Thoracic aorta (tissue), 2 donors: Measurements from ENCODE around the gene SH3PXD2A. TPM values are rescaled to one million over a fixed set of nuclear protein-coding genes. Genes with fewer than 3 reads are reported as not detected.

ENCODE experiments used
- ATAC-seq: fragments of 150-250 bp; one replicate; pipeline ENCODE4 v1.8.0; 2017; ENCODE audit warnings: low read depth; ENCODE audit not compliant: insufficient number of reproducible peaks, low FRiP score
- DNase-seq: peaks from one replicate; pipeline ENCODE4 v3.0.0-alpha.2; 2020; ENCODE audit warnings: low spot score
- H3K27ac ChIP-seq, 2 donors: fragments of 200-600 bp; sonication (generic); 1 replicate in 1 of 2; 2 replicates in 1 of 2; pipeline ENCODE4 v1.5.1; 2016; ENCODE audit warnings: mild to moderate bottlenecking in 2 of 2, moderate library complexity in 2 of 2
- H3K27me3 ChIP-seq: fragments of 200-600 bp; sonication (generic); replicated peaks from 2 replicates; pipeline ENCODE4 v1.6.0; 2016; ENCODE audit warnings: mild to moderate bottlenecking; ENCODE audit not compliant: insufficient read depth
- H3K36me3 ChIP-seq: fragments of 200-600 bp; sonication (generic); one replicate; pipeline ENCODE4 v1.5.1; 2016
- H3K4me1 ChIP-seq, 2 donors: fragments of 200-600 bp; sonication (generic); 1 replicate in 1 of 2; 2 replicates in 1 of 2; pipeline versions ENCODE4 v1.5.1 to v1.6.0; 2016; ENCODE audit warnings: low read depth in 2 of 2, mild to moderate bottlenecking in 1 of 2; ENCODE audit not compliant: control insufficient read depth in 1 of 2
- H3K4me3 ChIP-seq: fragments of 200-600 bp; sonication (generic); 2 replicates; pipeline ENCODE4 v1.5.1; 2016; ENCODE audit warnings: mild to moderate bottlenecking
- H3K9me3 ChIP-seq: fragments of 200-600 bp; sonication (generic); 2 replicates; pipeline ENCODE4 v1.5.1; 2016
- CTCF ChIP-seq: fragments of 200-600 bp; sonication (generic); IDR thresholded peaks from one replicate; pipeline ENCODE4 v1.5.1; 2019; ENCODE audit warnings: antibody characterized with exemption
- total RNA-seq, 2 donors: library from RNA; depleted of rRNA; stranded (reverse); fragments of >200 nt; gene quantifications; one replicate each; pipeline versions ENCODE4 v1.1.0 to v1.2.3, GENCODE V29; 2016

Gene SH3PXD2A
- total RNA-seq, 2 donors from 2014 or later: 28.3 to 51.5 TPM

DNA sequence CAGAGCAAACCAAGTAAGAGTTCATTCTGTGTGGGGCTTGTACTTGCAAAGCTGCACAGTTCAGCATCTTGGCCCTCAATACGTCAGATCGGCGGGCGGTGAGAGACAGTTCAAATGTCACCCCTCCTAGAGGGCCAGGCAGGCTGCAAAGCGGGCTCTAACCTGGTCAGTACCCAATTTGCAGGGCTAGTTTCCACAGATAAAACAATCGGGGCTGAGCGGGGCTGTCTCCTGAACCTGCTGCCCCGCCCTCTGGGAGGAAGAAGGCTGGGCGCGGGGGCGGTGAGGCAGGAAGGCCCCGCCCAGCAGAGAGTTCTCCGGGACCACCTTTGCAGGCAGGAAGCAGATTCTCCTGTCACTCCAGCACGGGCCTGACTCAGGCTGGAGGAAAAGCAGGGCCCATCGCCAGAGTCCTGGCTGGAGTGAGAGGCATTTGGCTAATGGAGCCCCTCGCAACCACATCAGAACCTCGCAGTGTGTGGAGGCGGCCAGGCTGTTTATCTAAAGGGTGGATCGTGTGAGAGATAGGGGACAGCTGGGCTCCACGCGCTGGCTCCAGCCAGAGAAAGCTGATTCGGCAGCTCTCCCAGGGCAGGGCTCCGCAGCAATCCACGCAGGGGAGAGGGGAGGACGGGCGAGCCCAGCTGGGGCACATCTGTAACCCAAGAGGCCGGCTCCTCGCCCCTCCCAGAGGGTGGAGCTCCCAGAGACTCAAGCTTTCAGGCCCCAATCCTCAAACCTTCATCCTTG is 83.1 kb downstream of the SH3PXD2A start:
- H3K36me3 ChIP-seq: no peaks in the 10 kb centered on the region
- peak overlapping the region; percentile 54 to 69 for H3K27ac ChIP-seq
- no peaks in the 10 kb centered on the region for H3K27me3 ChIP-seq
- ATAC-seq (peak; percentile 35), DNase-seq (peak; percentile 44)
- peak overlapping the region; percentile 83 for H3K4me3 ChIP-seq
- no peaks in the 10 kb centered on the region for H3K9me3 ChIP-seq
- TF ChIP-seq CTCF: no peak
- H3K4me1 ChIP-seq: peaks cover 9 to 21% of the 10 kb centered on the region in 2 donors

DNA sequence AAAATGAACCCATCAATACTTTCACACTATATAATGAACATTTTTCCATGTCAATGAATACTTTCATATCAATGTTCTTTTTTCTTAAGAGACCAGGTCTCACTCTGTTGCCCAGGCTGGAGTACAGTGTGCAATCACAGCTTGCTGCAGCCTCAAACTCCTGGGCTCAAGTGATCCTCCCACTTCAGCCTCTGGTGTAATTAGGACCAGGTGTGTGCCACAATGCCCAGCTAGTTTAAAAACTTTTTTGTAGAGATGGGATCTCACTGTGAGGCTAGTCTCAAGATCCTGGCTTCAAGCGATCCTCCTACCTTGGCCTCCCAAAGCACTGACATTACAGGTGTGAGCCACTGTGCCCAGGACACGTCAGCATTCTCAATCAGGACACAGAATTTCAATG is 85.2 kb downstream of the SH3PXD2A start:
- no peak overlapping the region for H3K4me3 ChIP-seq
- DNase-seq (no peak), ATAC-seq (no peak)
- no peak for TF ChIP-seq CTCF
- H3K36me3 ChIP-seq: no peaks in the 10 kb centered on the region
- H3K9me3 ChIP-seq: no peaks in the 10 kb centered on the region
- no peaks in the 10 kb centered on the region for H3K27me3 ChIP-seq
- no peak overlapping the region for H3K27ac ChIP-seq
- peaks cover 9 to 18% of the 10 kb centered on the region in 2 donors for H3K4me1 ChIP-seq

DNA sequence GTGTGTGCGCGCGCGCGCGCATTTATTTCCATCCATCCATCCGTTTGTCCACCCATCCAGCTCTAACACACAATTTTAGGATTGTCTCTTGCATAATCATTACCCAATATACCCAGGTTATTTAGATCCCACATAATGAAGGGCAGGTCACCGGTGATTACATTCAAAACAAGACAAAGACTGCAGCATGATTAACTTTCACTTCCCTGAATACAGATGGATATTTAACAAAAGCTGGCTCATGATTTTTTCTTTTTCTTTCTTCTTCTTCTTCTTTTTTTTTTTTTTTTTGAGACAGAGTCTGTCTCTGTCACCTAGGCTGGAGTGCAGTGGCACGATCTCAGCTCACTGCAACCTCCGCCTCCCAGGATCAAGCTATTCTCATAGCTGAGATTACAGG is 86.2 kb downstream of the SH3PXD2A start:
- Histone ChIP-seq H3K4me3 (no peak overlapping the region), H3K4me1 (peaks cover 9 to 18% of the 10 kb centered on the region in 2 donors), H3K27me3 (no peaks in the 10 kb centered on the region), H3K27ac (no peak overlapping the region), H3K36me3 (no peaks in the 10 kb centered on the region), H3K9me3 (no peaks in the 10 kb centered on the region)
- no peak for TF ChIP-seq CTCF
- ATAC-seq (no peak), DNase-seq (no peak)

DNA sequence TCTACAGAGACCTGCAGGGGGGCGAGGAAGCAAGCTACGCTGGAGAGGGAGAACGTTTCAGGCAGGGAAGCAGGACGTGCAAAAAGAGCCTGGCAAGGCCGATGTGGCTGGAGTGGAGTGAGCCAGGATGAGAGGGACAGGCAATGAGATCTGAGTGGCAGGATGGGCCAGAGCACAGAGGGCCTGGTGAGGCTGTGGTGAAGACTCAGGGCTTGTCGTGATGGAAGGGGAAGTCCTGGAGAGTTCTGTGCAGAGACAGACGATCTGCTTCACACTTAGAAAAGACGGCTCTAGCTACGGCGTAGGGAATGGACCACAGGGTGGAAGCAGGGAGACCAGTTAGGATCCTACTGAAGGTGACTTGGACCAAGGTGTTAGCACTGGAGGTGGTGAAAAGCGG is 87.0 kb downstream of the SH3PXD2A start:
- no peak overlapping the region for H3K27ac ChIP-seq
- H3K4me1 ChIP-seq: peaks cover 9 to 27% of the 10 kb centered on the region in 2 donors
- H3K9me3 ChIP-seq: no peaks in the 10 kb centered on the region
- TF ChIP-seq CTCF: no peak
- DNase-seq (no peak), ATAC-seq (no peak)
- H3K36me3 ChIP-seq: no peaks in the 10 kb centered on the region
- H3K27me3 ChIP-seq: no peaks in the 10 kb centered on the region
- no peak overlapping the region for H3K4me3 ChIP-seq

GRCh38 chr10:103767756-103768155 is 87.6 kb downstream of the SH3PXD2A start:
- H3K36me3 ChIP-seq: no peaks in the 10 kb centered on the region
- peaks cover 7 to 28% of the 10 kb centered on the region in 2 donors for H3K4me1 ChIP-seq

More at GRCh38 chr10:103767756-103768155, 87.6 kb downstream of the SH3PXD2A start:
- Histone ChIP-seq H3K27ac (no peak overlapping the region), H3K4me3 (no peak overlapping the region), H3K9me3 (no peaks in the 10 kb centered on the region), H3K27me3 (no peaks in the 10 kb centered on the region)
- no peak for ATAC-seq
- DNase-seq: no peak
- no peak for TF ChIP-seq CTCF
